Tibial nerve (tissue), 4 donors: Measurements from ENCODE around the gene OVCH2. TPM values are rescaled to one million over a fixed set of nuclear protein-coding genes. Genes with fewer than 3 reads are reported as not detected.

Experiments used
- DNase-seq, 2 donors: peaks; one replicate each; pipeline ENCODE4 v3.0.0-alpha.2; 2019; ENCODE audit warnings: low spot score in 2 of 2
- H3K27ac ChIP-seq, 4 donors: fragments of 200-600 bp; sonication (generic) in 3 of 4; one replicate each; pipeline ENCODE4 v1.5.1; 2017 to 2019; ENCODE audit warnings: mild to moderate bottlenecking in 1 of 4
- H3K27me3 ChIP-seq, 2 donors: fragments of 200-600 bp; sonication (generic) in 1 of 2; one replicate each; pipeline versions ENCODE4 v1.5.1 to v1.6.0; 2017 to 2019
- H3K36me3 ChIP-seq, 3 donors: fragments of 200-600 bp; sonication (generic); one replicate each; pipeline ENCODE4 v1.5.1; 2018 to 2019
- H3K4me1 ChIP-seq, 4 donors: fragments of 200-600 bp; sonication (generic) in 3 of 4; one replicate each; pipeline ENCODE4 v1.5.1; 2017 to 2019
- H3K4me3 ChIP-seq, 4 donors: fragments of 200-600 bp; sonication (generic) in 3 of 4; one replicate each; pipeline ENCODE4 v1.5.1; 2017 to 2019; ENCODE audit warnings: mild to moderate bottlenecking in 1 of 4, moderate library complexity in 1 of 4
- H3K9me3 ChIP-seq, 4 donors: fragments of 200-600 bp; sonication (generic) in 3 of 4; one replicate each; pipeline ENCODE4 v1.5.1; 2017 to 2019
- EP300 ChIP-seq, 2 donors: sonication (generic); formaldehyde crosslinking; IDR thresholded peaks; one replicate each; pipeline ENCODE4 v1.6.1; 2017; ENCODE audit warnings: antibody characterized with exemption in 2 of 2, mild to moderate bottlenecking in 1 of 2
- POLR2A ChIP-seq, 2 donors: fragments of 450-650 bp; IDR thresholded peaks; one replicate each; pipeline ENCODE4 v1.6.1; 2017; ENCODE audit warnings: antibody characterized with exemption in 2 of 2, mild to moderate bottlenecking in 2 of 2, moderate library complexity in 2 of 2
- WGBS, 2 donors: methylation state at CpG; one replicate each; pipeline ENCODE4 v1.1.5; 2018; 5-methylcytosine and 5-hydroxymethylcytosine counted together
- total RNA-seq, 4 donors: library from RNA; depleted of rRNA; stranded (reverse); fragments of >200 nt; gene quantifications; one replicate each; pipeline ENCODE4 v1.1.0, GENCODE V29; 2016
- TF ChIP-seq, protein P1 (sequence below), 5 experiments: fragments of 200-600 bp in 3 of 5; fragments of 450-650 bp in 2 of 5; sonication (generic) in 3 of 5; IDR thresholded peaks; one replicate each; pipeline ENCODE4 v1.5.1; 2016 to 2019; ENCODE audit warnings: antibody characterized with exemption in 5 of 5, mild to moderate bottlenecking in 3 of 5, moderate library complexity in 2 of 5

Gene OVCH2
- total RNA-seq, 4 donors from 2014 or later: not detected

DNA sequence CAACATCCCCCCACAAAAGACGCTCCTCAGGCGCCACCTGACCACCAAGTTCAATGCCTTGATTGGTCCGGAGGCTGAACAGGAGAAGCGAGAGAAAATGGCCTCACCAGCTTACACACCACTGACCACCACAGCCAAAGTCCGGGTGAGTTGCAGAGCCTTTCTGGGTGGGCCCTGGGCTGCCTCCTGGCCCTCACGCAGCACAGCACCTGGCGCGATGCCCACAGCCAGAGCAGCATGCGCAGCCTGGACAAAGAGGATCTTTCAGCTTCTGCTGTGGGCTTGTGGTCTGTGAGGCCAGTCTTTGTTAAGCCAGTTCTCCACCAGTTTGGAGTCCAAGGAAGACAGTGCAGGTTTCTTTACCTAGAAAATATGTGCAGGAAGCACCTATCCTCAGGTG is 54.6 kb downstream of the OVCH2 start:
- Histone ChIP-seq H3K4me3 (no peak overlapping the region), H3K27ac (peak overlapping the region; percentile 25 to 83 (median 38)), H3K36me3 (peaks cover 0 to 80% (median 12%) of the 10 kb centered on the region in 3 donors), H3K9me3 (no peaks in the 10 kb centered on the region), H3K27me3 (no peaks in the 10 kb centered on the region), H3K4me1 (peaks cover 0 to 29% (median 9%) of the 10 kb centered on the region in 4 donors)
- 64 to 71% methylated on average over 8 to 9 of the region's 9 CpGs for WGBS, 2 donors
- no peak for DNase-seq
- TF ChIP-seq, protein P1, sequence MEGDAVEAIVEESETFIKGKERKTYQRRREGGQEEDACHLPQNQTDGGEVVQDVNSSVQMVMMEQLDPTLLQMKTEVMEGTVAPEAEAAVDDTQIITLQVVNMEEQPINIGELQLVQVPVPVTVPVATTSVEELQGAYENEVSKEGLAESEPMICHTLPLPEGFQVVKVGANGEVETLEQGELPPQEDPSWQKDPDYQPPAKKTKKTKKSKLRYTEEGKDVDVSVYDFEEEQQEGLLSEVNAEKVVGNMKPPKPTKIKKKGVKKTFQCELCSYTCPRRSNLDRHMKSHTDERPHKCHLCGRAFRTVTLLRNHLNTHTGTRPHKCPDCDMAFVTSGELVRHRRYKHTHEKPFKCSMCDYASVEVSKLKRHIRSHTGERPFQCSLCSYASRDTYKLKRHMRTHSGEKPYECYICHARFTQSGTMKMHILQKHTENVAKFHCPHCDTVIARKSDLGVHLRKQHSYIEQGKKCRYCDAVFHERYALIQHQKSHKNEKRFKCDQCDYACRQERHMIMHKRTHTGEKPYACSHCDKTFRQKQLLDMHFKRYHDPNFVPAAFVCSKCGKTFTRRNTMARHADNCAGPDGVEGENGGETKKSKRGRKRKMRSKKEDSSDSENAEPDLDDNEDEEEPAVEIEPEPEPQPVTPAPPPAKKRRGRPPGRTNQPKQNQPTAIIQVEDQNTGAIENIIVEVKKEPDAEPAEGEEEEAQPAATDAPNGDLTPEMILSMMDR (IDR thresholded peaks at IDR 0.05): no peak
- peak in 1 of 2 donors; percentile 40 for TF ChIP-seq EP300 (IDR thresholded peaks at IDR 0.05)

DNA sequence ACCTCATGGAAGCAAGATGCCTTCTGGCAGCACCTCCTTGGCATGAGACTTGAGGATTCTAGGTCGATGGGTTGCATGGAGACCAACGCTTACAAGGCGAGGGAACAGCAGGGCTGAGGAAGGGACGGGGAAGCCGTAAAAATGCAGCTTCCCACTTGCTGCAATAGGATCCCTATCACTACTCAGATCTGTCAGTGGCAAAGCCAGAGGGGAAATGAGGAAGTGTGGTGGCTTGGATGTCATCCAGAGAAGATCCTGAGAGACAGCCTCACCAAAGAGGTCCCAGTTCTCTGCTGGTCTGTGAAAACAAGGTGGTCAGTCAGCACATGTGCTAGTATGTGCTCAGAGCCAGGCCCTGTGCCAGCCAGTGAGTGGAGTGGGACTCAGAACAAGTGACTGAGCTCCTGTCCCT is 55.1 kb downstream of the OVCH2 start:
- Histone ChIP-seq H3K9me3 (no peaks in the 10 kb centered on the region), H3K4me3 (no peak overlapping the region), H3K27ac (peak overlapping the region; percentile 25 to 83 (median 38)), H3K36me3 (peaks cover 0 to 81% (median 12%) of the 10 kb centered on the region in 3 donors), H3K27me3 (no peaks in the 10 kb centered on the region), H3K4me1 (peaks cover 0 to 24% (median 8%) of the 10 kb centered on the region in 4 donors)
- WGBS, 2 donors: 82 to 89% methylated on average over 5 of the region's 5 CpGs
- TF ChIP-seq POLR2A (IDR thresholded peaks at IDR 0.05) (no peak), EP300 (IDR thresholded peaks at IDR 0.05) (no peak)
- TF ChIP-seq, protein P1 (IDR thresholded peaks at IDR 0.05): no peak
- DNase-seq: no peak

DNA sequence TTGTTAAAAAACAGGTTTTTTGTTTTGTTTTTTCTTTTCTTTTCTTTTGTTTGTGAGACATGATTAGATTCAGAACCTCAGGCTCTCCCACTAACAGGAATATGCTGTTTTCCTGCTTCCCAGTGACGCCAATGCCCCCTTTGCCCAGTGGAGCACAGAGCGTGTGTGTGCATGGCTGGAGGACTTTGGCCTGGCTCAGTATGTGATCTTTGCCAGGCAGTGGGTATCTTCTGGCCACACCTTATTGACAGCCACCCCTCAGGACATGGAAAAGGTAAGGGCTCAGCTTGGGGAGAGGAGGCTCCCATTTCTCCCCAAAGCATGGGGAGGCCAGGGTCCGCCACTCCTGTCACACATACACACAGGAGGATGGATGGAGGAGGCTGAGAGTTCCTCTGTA is 58.0 kb downstream of the OVCH2 start:
- Histone ChIP-seq H3K9me3 (no peaks in the 10 kb centered on the region), H3K27ac (no peak overlapping the region), H3K27me3 (no peaks in the 10 kb centered on the region), H3K36me3 (peaks cover 0 to 65% (median 10%) of the 10 kb centered on the region in 3 donors), H3K4me3 (no peak overlapping the region), H3K4me1 (peaks cover 0 to 18% (median 8%) of the 10 kb centered on the region in 4 donors)
- TF ChIP-seq EP300 (IDR thresholded peaks at IDR 0.05) (no peak), POLR2A (IDR thresholded peaks at IDR 0.05) (no peak)
- TF ChIP-seq, protein P1 (IDR thresholded peaks at IDR 0.05): no peak
- 92 to 94% methylated on average over 3 of the region's 3 CpGs for WGBS, 2 donors
- no peak for DNase-seq

DNA sequence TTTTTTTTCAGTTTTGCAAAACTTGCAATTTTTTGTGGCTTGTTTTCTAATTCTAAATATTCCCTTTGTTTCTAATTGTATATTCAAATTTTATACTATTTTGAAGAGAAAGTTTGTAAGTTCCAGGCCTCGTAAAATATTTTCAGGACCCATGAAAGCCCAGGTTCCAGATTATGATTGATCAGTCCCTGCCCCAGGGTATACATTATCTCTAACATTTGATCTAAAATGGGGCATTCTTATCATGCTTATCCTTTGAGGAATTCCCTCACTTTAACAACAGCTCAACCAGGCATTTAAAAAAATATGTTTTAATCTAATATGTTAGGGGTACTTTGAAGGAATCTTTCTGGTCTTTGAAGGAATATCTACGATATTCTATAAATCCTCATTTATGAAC is 59.4 kb downstream of the OVCH2 start:
- WGBS, 2 donors: 81 to 82% methylated on average over 2 of the region's 2 CpGs
- H3K9me3 ChIP-seq: no peaks in the 10 kb centered on the region
- no peak for DNase-seq
- no peak overlapping the region for H3K4me3 ChIP-seq
- H3K4me1 ChIP-seq: peaks cover 0 to 11% (median 6%) of the 10 kb centered on the region in 4 donors
- H3K36me3 ChIP-seq: peaks cover 0 to 65% (median 4%) of the 10 kb centered on the region in 3 donors
- TF ChIP-seq POLR2A (IDR thresholded peaks at IDR 0.05): no peak
- TF ChIP-seq, protein P1 (IDR thresholded peaks at IDR 0.05): no peak
- no peak for TF ChIP-seq EP300 (IDR thresholded peaks at IDR 0.05)
- no peaks in the 10 kb centered on the region for H3K27me3 ChIP-seq
- no peak overlapping the region for H3K27ac ChIP-seq

DNA sequence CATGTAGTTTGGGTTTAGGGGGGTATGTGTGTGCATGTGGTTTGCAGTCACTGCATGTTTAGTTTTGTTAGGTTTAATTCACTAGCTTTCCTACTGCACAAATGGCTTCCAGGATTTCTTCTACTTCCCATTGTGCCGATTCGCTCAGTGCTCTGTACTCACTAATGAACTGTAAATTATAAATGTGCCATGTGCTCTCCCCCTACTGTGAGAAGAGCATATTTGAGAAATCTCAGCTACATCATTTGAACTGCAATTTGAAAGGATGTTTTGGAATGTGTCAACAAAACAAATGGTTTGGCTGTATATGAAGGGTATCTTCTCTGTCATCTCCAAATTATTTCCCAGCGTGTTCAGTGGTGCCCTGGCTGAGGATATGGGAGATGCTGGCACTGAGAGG is 61.1 kb downstream of the OVCH2 start:
- 87 to 90% methylated on average over 3 of the region's 3 CpGs for WGBS, 2 donors
- no peak for TF ChIP-seq POLR2A (IDR thresholded peaks at IDR 0.05)
- TF ChIP-seq, protein P1 (IDR thresholded peaks at IDR 0.05): no peak
- TF ChIP-seq EP300 (IDR thresholded peaks at IDR 0.05): no peak

More for the DNA sequence above, 61.1 kb downstream of the OVCH2 start:
- Histone ChIP-seq H3K27ac (no peak overlapping the region), H3K27me3 (no peaks in the 10 kb centered on the region), H3K4me1 (no peaks in the 10 kb centered on the region), H3K36me3 (peaks cover 0 to 65% (median 0%) of the 10 kb centered on the region in 3 donors), H3K4me3 (no peak overlapping the region), H3K9me3 (no peaks in the 10 kb centered on the region)
- DNase-seq: no peak
